SK-N-SH treated with all-trans-retinoic acid at 6 μM for 48 hours (cell line): ENCODE measurements around the gene ZNF814.
"Not testable (repeated sequence)": the region's sequence is repeated elsewhere in the genome, so short reads cannot be mapped to it uniquely, and the experiment has no call there.

Experiments used
- ATAC-seq: fragments of 200-7000 bp; cut with Tn5 transposase; 3 replicates; pipeline ENCODE4 v1.9.1; 2020; ENCODE audit warnings: mild to moderate bottlenecking, moderate library complexity
- BACH2 ChIP-seq: fragments of 250-450 bp; sonication (Bioruptor Pico); IDR thresholded peaks from 2 replicates; pipeline ENCODE4 v1.9.0; 2021; ENCODE audit warnings: mild to moderate bottlenecking, borderline replicate concordance
- CREB5 ChIP-seq: fragments of 250-450 bp; sonication (Bioruptor Pico); IDR thresholded peaks from 2 replicates; pipeline ENCODE4 v1.5.1; 2020; ENCODE audit warnings: low read depth, mild to moderate bottlenecking, moderate library complexity
- CSDC2 ChIP-seq: fragments of 250-450 bp; sonication (Bioruptor Pico); IDR thresholded peaks from 2 replicates; pipeline ENCODE4 v1.5.0; 2020; ENCODE audit warnings: mild to moderate bottlenecking, moderate library complexity
- CSRNP3 ChIP-seq: fragments of 250-450 bp; sonication (Bioruptor Pico); IDR thresholded peaks from 2 replicates; pipeline ENCODE4 v1.5.1; 2021; ENCODE audit warnings: mild to moderate bottlenecking, moderate library complexity
- ESRRG ChIP-seq: fragments of 250-450 bp; sonication (Bioruptor Pico); IDR thresholded peaks from 2 replicates; pipeline ENCODE4 v1.6.1; 2021; ENCODE audit warnings: mild to moderate bottlenecking
- GLIS3 ChIP-seq: fragments of 250-450 bp; sonication (Bioruptor Pico); IDR thresholded peaks from 2 replicates; pipeline ENCODE4 v1.5.0; 2020; ENCODE audit warnings: mild to moderate bottlenecking, moderate library complexity
- ISL1 ChIP-seq: fragments of 250-450 bp; sonication (Bioruptor Pico); IDR thresholded peaks from 2 replicates; pipeline ENCODE4 v2.1.2; 2022; ENCODE audit warnings: mild to moderate bottlenecking, moderate library complexity
- OSR1 ChIP-seq: fragments of 250-450 bp; sonication (Bioruptor Pico); IDR thresholded peaks from 2 replicates; pipeline ENCODE4 v1.8.0; 2022; ENCODE audit warnings: moderate library complexity, mild to moderate bottlenecking, inconsistent platforms
- PPARA ChIP-seq: fragments of 250-450 bp; sonication (Bioruptor Pico); IDR thresholded peaks from 2 replicates; pipeline ENCODE4 v1.5.0; 2020; ENCODE audit warnings: mild to moderate bottlenecking, borderline replicate concordance
- RARB ChIP-seq: fragments of 250-450 bp; sonication (Bioruptor Pico); IDR thresholded peaks from 2 replicates; pipeline ENCODE4 v1.8.0; 2021; ENCODE audit warnings: mild to moderate bottlenecking, moderate library complexity
- SNAI2 ChIP-seq: fragments of 250-450 bp; sonication (Bioruptor Pico); IDR thresholded peaks from 2 replicates; pipeline ENCODE4 v1.5.0; 2020; ENCODE audit warnings: mild to moderate bottlenecking, moderate library complexity
- TCF4 ChIP-seq: fragments of 250-450 bp; sonication (Bioruptor Pico); IDR thresholded peaks from 2 replicates; pipeline ENCODE4 v1.8.0; 2021; ENCODE audit warnings: mild to moderate bottlenecking, moderate library complexity, borderline replicate concordance
- TSHZ2 ChIP-seq: fragments of 250-450 bp; sonication (Bioruptor Pico); IDR thresholded peaks from 2 replicates; pipeline ENCODE4 v1.5.0; 2020; ENCODE audit warnings: mild to moderate bottlenecking, moderate library complexity
- ZC3H10 ChIP-seq: fragments of 250-450 bp; sonication (Bioruptor Pico); IDR thresholded peaks from 2 replicates; pipeline ENCODE4 v1.5.1; 2021; ENCODE audit warnings: mild to moderate bottlenecking, moderate library complexity
- ZFP30 ChIP-seq: fragments of 450-650 bp; formaldehyde crosslinking; IDR thresholded peaks from 2 replicates; pipeline ENCODE4 v1.5.0; 2022; ENCODE audit warnings: mild to moderate bottlenecking, moderate library complexity
- ZNF565 ChIP-seq: fragments of 450-650 bp; formaldehyde crosslinking; conservative IDR thresholded peaks from 2 replicates; pipeline ENCODE4 v1.5.0; 2020; ENCODE audit warnings: low read depth, mild to moderate bottlenecking, moderate library complexity
- ZNF70 ChIP-seq: fragments of 450-650 bp; formaldehyde crosslinking; IDR thresholded peaks from 2 replicates; pipeline ENCODE4 v1.5.0; 2020; ENCODE audit warnings: mild to moderate bottlenecking, moderate library complexity
- ZNF8 ChIP-seq: fragments of 450-650 bp; formaldehyde crosslinking; IDR thresholded peaks from 2 replicates; pipeline ENCODE4 v1.5.0; 2020; ENCODE audit warnings: mild to moderate bottlenecking, moderate library complexity
- TF ChIP-seq, protein P1 (sequence below): fragments of 250-450 bp; sonication (Bioruptor Pico); IDR thresholded peaks from 2 replicates; pipeline ENCODE4 v1.8.0; 2020; ENCODE audit warnings: mild to moderate bottlenecking, moderate library complexity, borderline replicate concordance

ZNF814 gene

GRCh38 chr19:57887195-57887941 lies 1.5 kb downstream of the ZNF814 start:
- no peak for ATAC-seq
- TF ChIP-seq, protein P1, sequence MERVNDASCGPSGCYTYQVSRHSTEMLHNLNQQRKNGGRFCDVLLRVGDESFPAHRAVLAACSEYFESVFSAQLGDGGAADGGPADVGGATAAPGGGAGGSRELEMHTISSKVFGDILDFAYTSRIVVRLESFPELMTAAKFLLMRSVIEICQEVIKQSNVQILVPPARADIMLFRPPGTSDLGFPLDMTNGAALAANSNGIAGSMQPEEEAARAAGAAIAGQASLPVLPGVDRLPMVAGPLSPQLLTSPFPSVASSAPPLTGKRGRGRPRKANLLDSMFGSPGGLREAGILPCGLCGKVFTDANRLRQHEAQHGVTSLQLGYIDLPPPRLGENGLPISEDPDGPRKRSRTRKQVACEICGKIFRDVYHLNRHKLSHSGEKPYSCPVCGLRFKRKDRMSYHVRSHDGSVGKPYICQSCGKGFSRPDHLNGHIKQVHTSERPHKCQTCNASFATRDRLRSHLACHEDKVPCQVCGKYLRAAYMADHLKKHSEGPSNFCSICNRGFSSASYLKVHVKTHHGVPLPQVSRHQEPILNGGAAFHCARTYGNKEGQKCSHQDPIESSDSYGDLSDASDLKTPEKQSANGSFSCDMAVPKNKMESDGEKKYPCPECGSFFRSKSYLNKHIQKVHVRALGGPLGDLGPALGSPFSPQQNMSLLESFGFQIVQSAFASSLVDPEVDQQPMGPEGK (CRISPR knock-in tag) = no peak
- no peak for TF ChIP-seq TCF4
- no peak for TF ChIP-seq ZNF8
- TF ChIP-seq RARB (CRISPR knock-in tag) = no peak
- no peak for TF ChIP-seq ZNF565 (CRISPR knock-in tag)
- no peak for TF ChIP-seq ZC3H10 (CRISPR knock-in tag)
- TF ChIP-seq BACH2 (CRISPR knock-in tag) = no peak
- TF ChIP-seq TSHZ2 (CRISPR knock-in tag) = no peak
- no peak for TF ChIP-seq CSRNP3 (CRISPR knock-in tag)
- TF ChIP-seq ISL1 (CRISPR knock-in tag) = no peak
- no peak for TF ChIP-seq ZFP30 (CRISPR knock-in tag)
- TF ChIP-seq SNAI2 (CRISPR knock-in tag) = no peak
- no peak for TF ChIP-seq OSR1
- TF ChIP-seq CSDC2 = no peak
- no peak for TF ChIP-seq GLIS3
- TF ChIP-seq ESRRG (CRISPR knock-in tag) = no peak

- no peak for TF ChIP-seq ZC3H10 (CRISPR knock-in tag)
- TF ChIP-seq ZNF70 (CRISPR knock-in tag) = no peak
- TF ChIP-seq, protein P1 (CRISPR knock-in tag) = no peak
- ATAC-seq = no peak
Measured at GRCh38 chr19:57886046-57886445, 2.8 kb downstream of the ZNF814 start.

DNA sequence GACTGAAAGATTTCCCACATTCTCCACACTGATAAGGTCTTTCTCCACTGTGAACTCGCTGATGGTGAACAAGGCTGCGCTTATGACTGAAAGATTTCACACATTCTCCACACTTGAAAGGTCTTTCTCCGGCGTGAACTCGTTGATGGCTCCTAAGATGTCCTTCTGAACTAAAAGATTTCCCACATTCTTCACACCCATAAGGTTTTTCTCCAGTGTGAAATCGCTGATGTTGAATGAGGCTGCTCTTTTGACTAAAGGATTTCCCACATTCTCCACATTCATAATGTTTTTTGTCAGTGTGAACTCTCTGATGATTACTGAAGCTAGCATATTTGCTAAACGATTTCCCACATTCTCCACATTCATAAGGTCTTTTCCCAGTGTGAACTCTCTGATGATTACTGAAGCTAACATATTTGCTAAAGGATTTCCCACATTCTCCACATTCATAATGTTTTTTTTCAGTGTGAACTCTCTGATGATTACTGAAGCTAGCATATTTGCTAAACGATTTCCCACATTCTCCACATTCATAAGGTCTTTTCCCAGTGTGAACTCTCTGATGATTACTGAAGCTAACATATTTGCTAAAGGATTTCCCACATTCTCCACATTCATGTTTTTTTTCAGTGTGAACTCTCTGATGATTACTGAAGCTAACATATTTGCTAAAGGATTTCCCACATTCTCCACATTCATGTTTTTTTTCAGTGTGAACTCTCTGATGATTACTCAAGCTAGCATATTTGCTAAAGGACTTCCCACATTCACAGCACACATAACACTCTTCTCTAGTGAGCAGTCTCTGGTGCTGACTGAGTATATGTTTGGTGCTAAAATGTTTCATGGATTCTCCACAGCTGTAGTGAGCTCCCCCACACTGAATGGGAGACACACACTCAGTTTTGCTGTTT lies 14.7 kb downstream of the ZNF814 start:
- ATAC-seq = not testable (repeated sequence)

DNA sequence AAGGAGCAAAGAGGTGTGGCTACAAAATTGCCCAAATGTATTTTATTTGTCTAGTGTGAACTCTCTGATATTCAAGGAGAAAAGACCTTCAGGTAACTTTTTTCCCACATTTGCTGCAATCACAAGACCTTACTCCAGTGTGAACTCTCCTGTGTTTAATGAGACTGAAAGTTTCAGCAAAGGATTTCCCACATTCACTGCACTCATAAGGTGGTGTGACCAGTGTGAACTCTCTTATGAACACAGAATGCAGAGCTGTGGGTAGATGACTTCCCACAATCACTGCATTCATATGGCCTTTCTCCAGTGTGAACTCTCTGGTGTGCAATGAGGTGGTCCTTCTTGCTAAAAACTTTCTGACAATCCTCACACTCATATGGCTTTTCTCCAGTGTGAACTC lies 16.4 kb downstream of the ZNF814 start:
- no peak for ATAC-seq
- TF ChIP-seq TCF4 (no peak), CSRNP3 (CRISPR knock-in tag) (no peak), CREB5 (no peak), GLIS3 (no peak), ESRRG (CRISPR knock-in tag) (no peak), ZNF70 (CRISPR knock-in tag) (no peak), PPARA (CRISPR knock-in tag) (no peak)
- TF ChIP-seq, protein P1 (CRISPR knock-in tag) = no peak
